CD8-positive, alpha-beta memory T cell (primary cell): ENCODE data around the gene GDAP1L1. TPM values are rescaled to one million over a fixed set of nuclear protein-coding genes. Genes with fewer than 3 reads are reported as not detected.
A peak's percentile ranks its signal among the peaks of the same experiment; 100 is the strongest.
"Not testable (repeated sequence)": the region's sequence is repeated elsewhere in the genome, so short reads cannot be mapped to it uniquely, and the experiment has no call there.

Experiments used
- CTCF ChIA-PET: fragments of 350-600 bp; sonication (Branson Sonifier 250); formaldehyde crosslinking; loops from one replicate; lab custom pipeline; 2021; ENCODE audit warnings: antibody characterized with exemption; lab: Charles Lee
- POLR2A ChIA-PET: fragments of 350-600 bp; sonication (Branson Sonifier 250); formaldehyde crosslinking; loops from one replicate; lab custom pipeline; 2021; ENCODE audit warnings: antibody characterized with exemption; lab: Charles Lee
- DNase-seq, 5 donors: peaks; one replicate each; pipeline versions ENCODE4 v3.0.0 to v3.0.0-alpha.2; 2020 to 2022; ENCODE audit warnings: mixed read lengths in 1 of 5
- H3K27ac ChIP-seq: one replicate; pipeline ENCODE4 v1.7.0; 2013; ENCODE audit warnings: low read depth, mild to moderate bottlenecking, low read length, moderate library complexity
- H3K27me3 ChIP-seq: 2 replicates; pipeline ENCODE4 v1.7.0; 2013; ENCODE audit warnings: low read length, mild to moderate bottlenecking; ENCODE audit not compliant: insufficient read depth, poor library complexity, severe bottlenecking
- H3K36me3 ChIP-seq: 2 replicates; pipeline ENCODE4 v1.7.0; 2013; ENCODE audit warnings: mild to moderate bottlenecking, low read length, moderate library complexity; ENCODE audit not compliant: insufficient read depth
- H3K4me1 ChIP-seq: 2 replicates; pipeline ENCODE4 v1.7.0; 2013; ENCODE audit warnings: mild to moderate bottlenecking, low read length, moderate library complexity; ENCODE audit not compliant: insufficient read depth
- H3K4me3 ChIP-seq: 2 replicates; pipeline ENCODE4 v1.7.0; 2013; ENCODE audit warnings: mild to moderate bottlenecking, low read length
- H3K9me3 ChIP-seq: 2 replicates; pipeline ENCODE4 v1.7.0; 2013; ENCODE audit warnings: mild to moderate bottlenecking, low read length
- H3K27ac Mint-ChIP-seq, 8 donors: one replicate each; pipeline ENCODE4 v1.8.0; 2020 to 2021; ENCODE audit warnings: mixed read lengths in 8 of 8, mild to moderate bottlenecking in 6 of 8, inconsistent platforms in 3 of 8, moderate library complexity in 3 of 8
- H3K27me3 Mint-ChIP-seq, 2 donors: one replicate each; pipeline ENCODE4 v1.8.0; 2020 to 2021; ENCODE audit warnings: mixed read lengths in 2 of 2, mild to moderate bottlenecking in 1 of 2, moderate library complexity in 1 of 2
- H3K36me3 Mint-ChIP-seq, 3 donors: one replicate each; pipeline ENCODE4 v1.8.0; 2020 to 2021; ENCODE audit warnings: mixed read lengths in 3 of 3, inconsistent platforms in 1 of 3, mild to moderate bottlenecking in 1 of 3
- H3K4me1 Mint-ChIP-seq, 3 donors: one replicate each; pipeline ENCODE4 v1.8.0; 2020 to 2021; ENCODE audit warnings: mixed read lengths in 3 of 3, inconsistent platforms in 1 of 3, mild to moderate bottlenecking in 1 of 3
- H3K4me3 Mint-ChIP-seq, 7 donors: one replicate each; pipeline ENCODE4 v1.8.0; 2020 to 2021; ENCODE audit warnings: mixed read lengths in 7 of 7, mild to moderate bottlenecking in 6 of 7, moderate library complexity in 4 of 7, inconsistent platforms in 2 of 7
- H3K9me3 Mint-ChIP-seq, 5 donors: one replicate each; pipeline ENCODE4 v1.8.0; 2020 to 2022; ENCODE audit warnings: mixed read lengths in 5 of 5, mild to moderate bottlenecking in 3 of 5, moderate library complexity in 2 of 5, inconsistent platforms in 1 of 5
- polyA plus RNA-seq: library from polyadenylated mRNA; unstranded; fragments of 300-500 nt; fragmentation: Illumina TruSeq; gene quantifications from one replicate; pipeline ENCODE4 v1.2.3, GENCODE V29; 2021
- total RNA-seq, 2 experiments: library from RNA; stranded (reverse); gene quantifications; one replicate each; pipeline ENCODE4 v1.2.3, GENCODE V29; 2021

GDAP1L1 gene
- total and polyA plus RNA-seq, 3 experiments from 2014 or later, result not detected

- Mint-ChIP-seq H3K27me3 (peaks cover 0 to 4% of the 10 kb centered on the region in 2 donors), H3K27ac (peak within 1 kb of the TSS; percentile 83 to 94 (median 90)), H3K4me1 (peaks cover 26 to 33% (median 26%) of the 10 kb centered on the region in 3 donors), H3K36me3 (peaks cover 0 to 16% (median 2%) of the 10 kb centered on the region in 3 donors), H3K9me3 (no peaks in the 10 kb centered on the region), H3K4me3 (peak within 1 kb of the TSS; percentile 91 to 97 (median 95))
- Histone ChIP-seq H3K27ac (peak within 1 kb of the TSS; percentile 61), H3K4me3 (peak within 1 kb of the TSS; percentile 89), H3K9me3 (no peaks in the 10 kb centered on the region), H3K36me3 (peaks cover 5% of the 10 kb centered on the region), H3K4me1 (peaks cover 14% of the 10 kb centered on the region), H3K27me3 (no peaks in the 10 kb centered on the region)
- DNase-seq, result peak; percentile 97 to 99 (median 98)
- ChIA-PET CTCF (interaction anchor here (0.5 to 8.5 kb wide), 35 partner anchors 9 to 582 kb away, joined by 3 to 396 read pairs (median 4); partner anchors contain the start of genes OSER1 and YWHAB), POLR2A (interaction anchor here (0.6 to 2.0 kb wide), 8 partner anchors 92 to 207 kb away, joined by 3 to 11 read pairs (median 5); no protein-coding TSS in a partner anchor)
Measured at GRCh38 chr20:44310664-44311639, 63.8 kb downstream of the GDAP1L1 start, which contains the start of gene FITM2. FITM2 (minus strand) TSS chr20:44311202; CDS start chr20:44311148, 54 bp downstream.

GRCh38 chr20:44314870-44315269, 67.8 kb downstream of the GDAP1L1 start:
- H3K9me3 Mint-ChIP-seq, result no peaks in the 10 kb centered on the region
- DNase-seq, result no peak
- Histone ChIP-seq H3K4me1 (peaks cover 7% of the 10 kb centered on the region), H3K4me3 (no peak overlapping the region), H3K36me3 (no peaks in the 10 kb centered on the region), H3K9me3 (no peaks in the 10 kb centered on the region), H3K27me3 (peaks cover 4% of the 10 kb centered on the region), H3K27ac (no peak overlapping the region)
- no peak overlapping the region for H3K4me3 Mint-ChIP-seq
- H3K27ac Mint-ChIP-seq, result no peak overlapping the region
- H3K27me3 Mint-ChIP-seq, result peaks cover 17% of the 10 kb centered on the region in 2 donors
- H3K36me3 Mint-ChIP-seq, result peaks cover 0 to 8% (median 0%) of the 10 kb centered on the region in 3 donors
- H3K4me1 Mint-ChIP-seq, result peaks cover 14 to 16% (median 16%) of the 10 kb centered on the region in 3 donors
- POLR2A ChIA-PET, result no interaction called here
- CTCF ChIA-PET, result interaction anchor here (0.7 to 8.5 kb wide), 2 partner anchors 99 to 135 kb away, joined by 3 to 396 read pairs; no protein-coding TSS in a partner anchor

- Histone ChIP-seq H3K27ac (no peak overlapping the region), H3K27me3 (peaks cover 4% of the 10 kb centered on the region), H3K9me3 (no peaks in the 10 kb centered on the region), H3K4me3 (no peak overlapping the region), H3K4me1 (no peaks in the 10 kb centered on the region), H3K36me3 (no peaks in the 10 kb centered on the region)
- Mint-ChIP-seq H3K36me3 (no peaks in the 10 kb centered on the region), H3K4me1 (no peaks in the 10 kb centered on the region), H3K9me3 (no peaks in the 10 kb centered on the region), H3K27ac (no peak overlapping the region), H3K4me3 (no peak overlapping the region), H3K27me3 (peaks cover 15 to 21% of the 10 kb centered on the region in 2 donors)
- POLR2A ChIA-PET, result interaction anchor here (0.7 kb wide), 1 partner anchor 465 kb away, joined by 3 read pairs; no protein-coding TSS in a partner anchor
- CTCF ChIA-PET, result interaction anchor here (2.0 kb wide), 1 partner anchor 9 kb away, joined by 17 read pairs; the partner anchor contains the start of gene FITM2
- DNase-seq, result no peak
Measured at GRCh38 chr20:44319839-44320422, 72.8 kb downstream of the GDAP1L1 start.

- H3K4me1 ChIP-seq, result no peaks in the 10 kb centered on the region
- no peaks in the 10 kb centered on the region for H3K36me3 ChIP-seq
- peak overlapping the region in 2 of 7 donors; percentile 12 to 17 for H3K4me3 Mint-ChIP-seq
- no peaks in the 10 kb centered on the region for H3K4me1 Mint-ChIP-seq
- POLR2A ChIA-PET, result no interaction called here
- no peaks in the 10 kb centered on the region for H3K36me3 Mint-ChIP-seq
- no peak for DNase-seq
- H3K27ac ChIP-seq, result no peak overlapping the region
- CTCF ChIA-PET, result interaction anchor here (2.4 kb wide), 1 partner anchor 14 kb away, joined by 12 read pairs; the partner anchor contains the start of gene FITM2
- no peaks in the 10 kb centered on the region for H3K9me3 Mint-ChIP-seq
- peak overlapping the region in 1 of 8 donors; percentile 40 for H3K27ac Mint-ChIP-seq
- no peak overlapping the region for H3K4me3 ChIP-seq
- no peaks in the 10 kb centered on the region for H3K27me3 ChIP-seq
- peaks cover 4 to 15% of the 10 kb centered on the region in 2 donors for H3K27me3 Mint-ChIP-seq
- H3K9me3 ChIP-seq, result no peaks in the 10 kb centered on the region
Measured at GRCh38 chr20:44324343-44324742, 77.2 kb downstream of the GDAP1L1 start.

GRCh38 chr20:44326391-44327159, 79.5 kb downstream of the GDAP1L1 start:
- Mint-ChIP-seq H3K4me3 (peak overlapping the region in 4 of 7 donors; percentile 19 to 45 (median 38)), H3K9me3 (no peaks in the 10 kb centered on the region), H3K27ac (no peak overlapping the region), H3K4me1 (no peaks in the 10 kb centered on the region), H3K36me3 (no peaks in the 10 kb centered on the region), H3K27me3 (peaks cover 4 to 23% of the 10 kb centered on the region in 2 donors)
- no peaks in the 10 kb centered on the region for H3K27me3 ChIP-seq
- ChIA-PET POLR2A (interaction anchor here (0.5 to 0.6 kb wide), 2 partner anchors 26 to 74 kb away, joined by 4 to 7 read pairs; no protein-coding TSS in a partner anchor), CTCF (interaction anchor here (2.4 kb wide), 1 partner anchor 16 kb away, joined by 12 read pairs; the partner anchor contains the start of gene FITM2)
- H3K4me3 ChIP-seq, result no peak overlapping the region
- H3K36me3 ChIP-seq, result no peaks in the 10 kb centered on the region
- no peak overlapping the region for H3K27ac ChIP-seq
- H3K9me3 ChIP-seq, result no peaks in the 10 kb centered on the region
- H3K4me1 ChIP-seq, result no peaks in the 10 kb centered on the region
- DNase-seq, result peak in 1 of 5 donors; percentile 19

- H3K27ac ChIP-seq, H3K27me3 ChIP-seq, POLR2A ChIA-PET, DNase-seq, H3K9me3 Mint-ChIP-seq, H3K9me3 ChIP-seq, H3K4me1 ChIP-seq, H3K36me3 Mint-ChIP-seq, H3K36me3 ChIP-seq, H3K4me1 Mint-ChIP-seq, H3K4me3 ChIP-seq: not testable (repeated sequence)
- Mint-ChIP-seq H3K27ac (peak overlapping the region in 1 of 8 donors; percentile 49), H3K4me3 (peak overlapping the region in 3 of 7 donors; percentile 21 to 48 (median 32)), H3K27me3 (peaks cover 1 to 27% of the 10 kb centered on the region in 2 donors)
- CTCF ChIA-PET, result interaction anchor here (0.9 to 2.8 kb wide), 2 partner anchors 17 to 114 kb away, joined by 3 to 8 read pairs; partner anchors contain the start of gene FITM2
Measured at GRCh38 chr20:44327748-44328147, 80.6 kb downstream of the GDAP1L1 start.

GRCh38 chr20:44328428-44328827, 81.3 kb downstream of the GDAP1L1 start:
- no peaks in the 10 kb centered on the region for H3K36me3 Mint-ChIP-seq
- H3K27me3 Mint-ChIP-seq, result peaks cover 3 to 29% of the 10 kb centered on the region in 2 donors
- H3K4me3 Mint-ChIP-seq, result peak overlapping the region in 1 of 7 donors; percentile 48
- no peaks in the 10 kb centered on the region for H3K36me3 ChIP-seq
- no peak overlapping the region for H3K4me3 ChIP-seq
- H3K4me1 ChIP-seq, result no peaks in the 10 kb centered on the region
- H3K27me3 ChIP-seq, result no peaks in the 10 kb centered on the region
- CTCF ChIA-PET, result interaction anchor here (2.8 kb wide), 1 partner anchor 17 kb away, joined by 8 read pairs; the partner anchor contains the start of gene FITM2
- H3K9me3 ChIP-seq, result no peaks in the 10 kb centered on the region
- DNase-seq, result no peak
- H3K4me1 Mint-ChIP-seq, result no peaks in the 10 kb centered on the region
- no peak overlapping the region for H3K27ac Mint-ChIP-seq
- POLR2A ChIA-PET, result no interaction called here
- H3K27ac ChIP-seq, result no peak overlapping the region
- H3K9me3 Mint-ChIP-seq, result no peaks in the 10 kb centered on the region
